WTC11 (cell line): ENCODE data around the gene NECTIN1.

Source experiments
- CREB1 ChIP-seq: sonication (generic); formaldehyde crosslinking; IDR thresholded peaks from 2 replicates; pipeline ENCODE4 v1.8.0; 2023; ENCODE audit warnings: mild to moderate bottlenecking, missing genetic modification reagents
- JUN ChIP-seq: sonication (generic); formaldehyde crosslinking; IDR thresholded peaks from 2 replicates; pipeline ENCODE4 v1.8.0; 2023; ENCODE audit warnings: mild to moderate bottlenecking, missing genetic modification reagents

- TF ChIP-seq JUN (CRISPR knock-in tag) (no peak), CREB1 (CRISPR knock-in tag) (no peak)
Observed at GRCh38 chr11:119722281-119722794, 6.7 kb downstream of the NECTIN1 start.
